Mammary epithelial cell (primary cell): ENCODE data around the gene PRICKLE3.

ENCODE experiments used
- EZH2 ChIP-seq: IDR thresholded peaks from 2 replicates; pipeline ENCODE4 v1.6.1; 2012; ENCODE audit warnings: low read length, inconsistent platforms, borderline replicate concordance
- TF ChIP-seq, protein P1 (sequence below), 2 donors: IDR thresholded peaks in 1 of 2; conservative IDR thresholded peaks in 1 of 2; 2 replicates each; pipeline ENCODE4 v1.5.1; 2011 to 2012; ENCODE audit warnings: inconsistent platforms in 2 of 2, low read length in 2 of 2, mild to moderate bottlenecking in 2 of 2, control low read depth in 1 of 2, low read depth in 1 of 2; ENCODE audit not compliant: insufficient read depth in 1 of 2; ENCODE audit errors: extremely low read depth in 1 of 2

DNA sequence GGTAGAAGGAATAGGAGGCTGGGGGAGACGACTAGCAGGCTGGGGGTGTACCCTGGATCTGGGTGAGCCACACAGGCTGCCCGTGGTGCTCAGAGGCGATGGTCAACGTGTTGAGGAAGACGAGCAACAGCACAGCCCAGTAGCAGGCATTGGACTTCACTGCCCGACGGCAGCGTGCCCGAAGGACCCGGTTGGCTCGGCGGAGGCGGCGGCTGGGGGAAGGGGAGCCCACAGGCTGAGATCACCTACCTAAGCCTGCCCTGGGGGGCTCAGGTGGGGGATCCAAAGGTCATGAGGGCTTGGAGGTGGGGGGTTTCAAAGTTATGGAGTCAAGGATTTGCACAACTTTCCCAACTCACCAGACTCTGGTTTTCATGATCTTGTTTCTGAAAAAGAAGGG, 39.7 kb upstream of the PRICKLE3 start:
- TF ChIP-seq, protein P1, sequence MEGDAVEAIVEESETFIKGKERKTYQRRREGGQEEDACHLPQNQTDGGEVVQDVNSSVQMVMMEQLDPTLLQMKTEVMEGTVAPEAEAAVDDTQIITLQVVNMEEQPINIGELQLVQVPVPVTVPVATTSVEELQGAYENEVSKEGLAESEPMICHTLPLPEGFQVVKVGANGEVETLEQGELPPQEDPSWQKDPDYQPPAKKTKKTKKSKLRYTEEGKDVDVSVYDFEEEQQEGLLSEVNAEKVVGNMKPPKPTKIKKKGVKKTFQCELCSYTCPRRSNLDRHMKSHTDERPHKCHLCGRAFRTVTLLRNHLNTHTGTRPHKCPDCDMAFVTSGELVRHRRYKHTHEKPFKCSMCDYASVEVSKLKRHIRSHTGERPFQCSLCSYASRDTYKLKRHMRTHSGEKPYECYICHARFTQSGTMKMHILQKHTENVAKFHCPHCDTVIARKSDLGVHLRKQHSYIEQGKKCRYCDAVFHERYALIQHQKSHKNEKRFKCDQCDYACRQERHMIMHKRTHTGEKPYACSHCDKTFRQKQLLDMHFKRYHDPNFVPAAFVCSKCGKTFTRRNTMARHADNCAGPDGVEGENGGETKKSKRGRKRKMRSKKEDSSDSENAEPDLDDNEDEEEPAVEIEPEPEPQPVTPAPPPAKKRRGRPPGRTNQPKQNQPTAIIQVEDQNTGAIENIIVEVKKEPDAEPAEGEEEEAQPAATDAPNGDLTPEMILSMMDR (conservative IDR thresholded peaks at IDR 0.05 in 1 of 2, IDR thresholded peaks at IDR 0.05 in 1 of 2; ENCODE audit: extremely low read depth in 1 of 2, insufficient read depth in 1 of 2, low read depth in 1 of 2, low read length in 2 of 2), result no peak
- no peak for TF ChIP-seq EZH2
